CD4-positive, alpha-beta T cell (primary cell): ENCODE measurements around the gene ACTA1. TPM values are rescaled to one million over a fixed set of nuclear protein-coding genes. Genes with fewer than 3 reads are reported as not detected.
"Not testable (repeated sequence)": the region's sequence is repeated elsewhere in the genome, so short reads cannot be mapped to it uniquely, and the experiment has no call there.

Experiments
- ATAC-seq: fragments of 200-7000 bp; cut with Tn5 transposase; one replicate; pipeline ENCODE4 v1.10.0; 2022; ENCODE audit warnings: mild to moderate bottlenecking; ENCODE audit not compliant: poor library complexity
- CTCF ChIA-PET: fragments of 350-600 bp; sonication (Branson Sonifier 250); formaldehyde crosslinking; loops from one replicate; lab custom pipeline; 2021; ENCODE audit warnings: antibody characterized with exemption, inconsistent platforms; lab: Charles Lee
- POLR2A ChIA-PET: fragments of 350-600 bp; sonication (Branson Sonifier 250); formaldehyde crosslinking; loops from one replicate; lab custom pipeline; 2021; ENCODE audit warnings: antibody characterized with exemption, inconsistent platforms; lab: Charles Lee
- DNase-seq, 14 experiments: peaks; one replicate each; pipeline ENCODE4 v3.0.0-alpha.2; 2013 to 2020; ENCODE audit warnings: mixed read lengths in 2 of 14
- H3K27ac ChIP-seq, 2 donors: one replicate each; pipeline versions ENCODE4 v1.5.1 to v1.7.0; 2013; ENCODE audit warnings: low read length in 2 of 2, low read depth in 1 of 2, mild to moderate bottlenecking in 1 of 2
- H3K27me3 ChIP-seq, 2 experiments: 1 replicate in 1 of 2; 2 replicates in 1 of 2; pipeline versions ENCODE4 v1.6.1 to v1.7.0; 2013; ENCODE audit warnings: low read length in 2 of 2, control low read depth in 1 of 2, mild to moderate bottlenecking in 1 of 2, moderate library complexity in 1 of 2; ENCODE audit not compliant: insufficient read depth in 2 of 2, control insufficient read depth in 1 of 2
- H3K36me3 ChIP-seq: one replicate; pipeline ENCODE4 v1.6.1; 2013; ENCODE audit warnings: low read length, control low read depth; ENCODE audit not compliant: insufficient read depth
- H3K4me1 ChIP-seq: one replicate; pipeline ENCODE4 v1.6.1; 2013; ENCODE audit warnings: low read length, control low read depth; ENCODE audit not compliant: insufficient read depth
- H3K4me3 ChIP-seq: one replicate; pipeline ENCODE4 v1.5.1; 2013; ENCODE audit warnings: mild to moderate bottlenecking, low read length, moderate library complexity
- H3K9me3 ChIP-seq, 2 experiments: 1 replicate in 1 of 2; 2 replicates in 1 of 2; pipeline versions ENCODE4 v1.6.1 to v1.7.0; 2013; ENCODE audit warnings: low read length in 2 of 2, mild to moderate bottlenecking in 2 of 2, control low read depth in 1 of 2, moderate library complexity in 1 of 2; ENCODE audit not compliant: control insufficient read depth in 1 of 2, insufficient read depth in 1 of 2
- H3K27ac Mint-ChIP-seq: one replicate; pipeline ENCODE4 v1.8.0; 2020; ENCODE audit warnings: mixed read lengths
- H3K27me3 Mint-ChIP-seq: one replicate; pipeline ENCODE4 v1.8.0; 2021; ENCODE audit warnings: mixed read lengths
- H3K36me3 Mint-ChIP-seq: one replicate; pipeline ENCODE4 v1.8.0; 2021; ENCODE audit warnings: low read depth, mixed read lengths
- H3K4me1 Mint-ChIP-seq: one replicate; pipeline ENCODE4 v1.8.0; 2021; ENCODE audit warnings: low read depth, mixed read lengths
- H3K4me3 Mint-ChIP-seq: one replicate; pipeline ENCODE4 v1.8.0; 2020; ENCODE audit warnings: mild to moderate bottlenecking, mixed read lengths
- H3K9me3 Mint-ChIP-seq: one replicate; pipeline ENCODE4 v1.8.0; 2020; ENCODE audit warnings: mixed read lengths
- intact Hi-C, 2 experiments: fragments of 100-400 bp; cut with DNase I in 1 of 2; cut with micrococcal nuclease in 1 of 2; formaldehyde crosslinking; loops; one replicate each; pipeline versions ENCODE4 v1.15.1 to v1.9.0; 2023 to 2025; cut with DNase I, micrococcal nuclease
- total RNA-seq, 174 experiments: library from RNA in 2 of 174; stranded (reverse) in 2 of 174; gene quantifications; one replicate each; pipeline ENCODE4 v1.2.3 and lab custom pipeline; 2021 to 2026
- TF ChIP-seq, protein P1 (sequence below): fragments of 200-600 bp; IDR thresholded peaks from one replicate; pipeline ENCODE4 v1.8.0; 2022; ENCODE audit warnings: antibody characterized with exemption, mild to moderate bottlenecking

Gene ACTA1
- total RNA-seq, 2 experiments from 2014 or later: not detected

DNA sequence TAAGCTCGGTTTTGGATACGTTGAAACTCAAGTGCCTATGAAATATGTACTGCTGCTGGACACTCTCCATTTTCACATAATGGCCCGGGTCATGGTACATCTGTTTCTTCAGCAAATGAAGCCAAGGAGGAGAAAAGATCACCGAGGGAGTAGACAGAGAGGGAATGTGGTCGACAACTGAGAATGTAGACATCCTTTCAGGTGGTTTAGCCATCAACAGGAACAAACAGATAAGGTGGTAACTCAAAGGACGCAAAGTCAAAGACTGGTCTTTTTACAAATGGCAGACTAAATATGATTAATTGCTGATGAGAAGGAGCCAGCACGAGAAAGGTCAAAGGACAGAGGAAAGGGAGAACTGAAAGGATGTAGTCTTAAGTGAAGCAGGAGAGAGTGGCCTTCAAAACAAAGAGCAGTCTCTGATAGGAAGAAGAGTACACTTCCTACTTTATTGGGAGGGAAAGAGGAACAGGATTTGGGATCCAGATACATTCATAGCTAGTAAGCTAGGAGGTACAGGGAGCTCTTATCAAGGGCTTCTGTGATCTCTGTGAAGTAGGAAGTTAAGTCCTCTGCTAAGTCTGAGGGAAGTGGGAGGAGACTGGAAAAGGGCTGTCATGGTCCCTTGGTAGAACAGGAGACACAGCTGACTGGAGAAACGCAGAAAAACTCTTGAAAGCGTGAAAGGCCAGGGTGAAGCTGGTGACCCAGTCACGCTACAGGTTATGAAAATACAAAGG is 45.9 kb upstream of the ACTA1 start:
- H3K27me3 Mint-ChIP-seq: no peaks in the 10 kb centered on the region
- peaks cover 10% of the 10 kb centered on the region for H3K4me1 Mint-ChIP-seq
- Histone ChIP-seq H3K4me1 (no peaks in the 10 kb centered on the region), H3K36me3 (peaks cover 69% of the 10 kb centered on the region), H3K27me3 (no peaks in the 10 kb centered on the region), H3K4me3 (no peak overlapping the region), H3K9me3 (no peaks in the 10 kb centered on the region), H3K27ac (no peak overlapping the region)
- H3K9me3 Mint-ChIP-seq: no peaks in the 10 kb centered on the region
- ATAC-seq: no peak
- no peak overlapping the region for H3K4me3 Mint-ChIP-seq
- no peak overlapping the region for H3K27ac Mint-ChIP-seq
- no peak for DNase-seq
- peaks cover 92% of the 10 kb centered on the region for H3K36me3 Mint-ChIP-seq
- intact Hi-C loops: loop anchor here in 1 of 2 experiments (10.0 kb wide), 1 partner anchor 815 kb away; no protein-coding TSS in a partner anchor
- ChIA-PET CTCF (interaction anchor here (0.6 to 4.4 kb wide), 2 partner anchors 38 to 222 kb away, joined by 3 to 20 read pairs; no protein-coding TSS in a partner anchor), POLR2A (interaction anchor here (0.7 kb wide), 1 partner anchor 401 kb away, joined by 3 read pairs; no protein-coding TSS in a partner anchor)
- TF ChIP-seq, protein P1, sequence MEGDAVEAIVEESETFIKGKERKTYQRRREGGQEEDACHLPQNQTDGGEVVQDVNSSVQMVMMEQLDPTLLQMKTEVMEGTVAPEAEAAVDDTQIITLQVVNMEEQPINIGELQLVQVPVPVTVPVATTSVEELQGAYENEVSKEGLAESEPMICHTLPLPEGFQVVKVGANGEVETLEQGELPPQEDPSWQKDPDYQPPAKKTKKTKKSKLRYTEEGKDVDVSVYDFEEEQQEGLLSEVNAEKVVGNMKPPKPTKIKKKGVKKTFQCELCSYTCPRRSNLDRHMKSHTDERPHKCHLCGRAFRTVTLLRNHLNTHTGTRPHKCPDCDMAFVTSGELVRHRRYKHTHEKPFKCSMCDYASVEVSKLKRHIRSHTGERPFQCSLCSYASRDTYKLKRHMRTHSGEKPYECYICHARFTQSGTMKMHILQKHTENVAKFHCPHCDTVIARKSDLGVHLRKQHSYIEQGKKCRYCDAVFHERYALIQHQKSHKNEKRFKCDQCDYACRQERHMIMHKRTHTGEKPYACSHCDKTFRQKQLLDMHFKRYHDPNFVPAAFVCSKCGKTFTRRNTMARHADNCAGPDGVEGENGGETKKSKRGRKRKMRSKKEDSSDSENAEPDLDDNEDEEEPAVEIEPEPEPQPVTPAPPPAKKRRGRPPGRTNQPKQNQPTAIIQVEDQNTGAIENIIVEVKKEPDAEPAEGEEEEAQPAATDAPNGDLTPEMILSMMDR: no peak

- CTCF ChIA-PET: no interaction called here
- Mint-ChIP-seq H3K4me3 (no peak overlapping the region), H3K9me3 (no peaks in the 10 kb centered on the region), H3K36me3 (peaks cover 95% of the 10 kb centered on the region), H3K27ac (no peak overlapping the region), H3K27me3 (no peaks in the 10 kb centered on the region), H3K4me1 (peaks cover 10% of the 10 kb centered on the region)
- intact Hi-C loops: no loop called here
- no peak for DNase-seq
- H3K36me3 ChIP-seq: peaks cover 79% of the 10 kb centered on the region
- no peak overlapping the region for H3K27ac ChIP-seq
- no peak overlapping the region for H3K4me3 ChIP-seq
- POLR2A ChIA-PET: no interaction called here
- TF ChIP-seq, protein P1: no peak
- no peak for ATAC-seq
- H3K9me3 ChIP-seq: no peaks in the 10 kb centered on the region
- H3K4me1 ChIP-seq: no peaks in the 10 kb centered on the region
- no peaks in the 10 kb centered on the region for H3K27me3 ChIP-seq
Measured at GRCh38 chr1:229478852-229479251, 45.0 kb upstream of the ACTA1 start.

DNA sequence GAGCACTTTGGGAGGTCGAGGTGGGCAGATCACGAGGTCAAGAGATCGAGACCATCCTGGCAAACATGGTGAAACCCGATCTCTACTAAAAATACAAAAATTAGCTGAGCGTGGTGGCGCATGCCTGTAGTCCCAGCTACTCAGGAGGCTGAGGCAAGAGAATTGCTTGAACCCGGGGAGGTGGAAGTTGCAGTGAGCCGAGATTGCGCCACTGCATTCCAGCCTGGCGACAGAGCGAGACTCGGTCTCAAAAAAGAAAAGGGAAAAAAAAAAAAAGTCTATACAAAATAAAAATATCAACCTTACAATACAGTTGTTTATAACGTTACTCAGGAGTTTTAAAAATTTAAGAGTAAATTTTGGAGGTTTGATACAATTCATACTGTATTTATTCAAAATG is 42.0 kb upstream of the ACTA1 start:
- DNase-seq, H3K27me3 ChIP-seq, H3K9me3 ChIP-seq, intact Hi-C loops, H3K4me1 ChIP-seq, H3K9me3 Mint-ChIP-seq, H3K4me1 Mint-ChIP-seq, H3K27me3 Mint-ChIP-seq, H3K4me3 ChIP-seq, H3K27ac ChIP-seq, H3K4me3 Mint-ChIP-seq, H3K27ac Mint-ChIP-seq, ATAC-seq: not testable (repeated sequence)
- peaks cover 92% of the 10 kb centered on the region for H3K36me3 Mint-ChIP-seq
- H3K36me3 ChIP-seq: peaks cover 74% of the 10 kb centered on the region
- POLR2A ChIA-PET: interaction anchor here (0.6 kb wide), 1 partner anchor 206 kb away, joined by 3 read pairs; no protein-coding TSS in a partner anchor
- CTCF ChIA-PET: interaction anchor here (0.8 kb wide), 1 partner anchor 8 kb away, joined by 3 read pairs; no protein-coding TSS in a partner anchor
